ENCODE measurements around the gene FAM222A.

DNA sequence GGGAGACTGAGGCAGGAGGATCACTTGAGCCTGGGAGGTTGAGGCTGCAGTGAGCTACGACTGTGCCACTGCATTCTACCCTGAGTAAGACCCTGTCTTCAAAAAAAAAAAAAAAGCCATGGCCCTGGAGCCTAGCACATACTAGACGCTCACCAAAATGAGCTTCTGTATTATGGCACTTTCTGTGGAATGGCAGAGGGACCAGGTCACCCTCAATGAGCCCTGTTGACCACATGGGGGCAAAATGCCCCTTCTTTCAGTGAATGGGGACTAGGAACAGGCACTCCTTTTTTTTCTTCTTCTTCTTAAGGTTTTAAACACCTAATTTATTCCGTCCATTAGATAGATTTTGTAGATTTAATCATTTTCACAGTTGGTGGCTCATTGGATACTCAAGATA is 50.5 kb downstream of the FAM222A start:
- TF ChIP-seq, protein P1, sequence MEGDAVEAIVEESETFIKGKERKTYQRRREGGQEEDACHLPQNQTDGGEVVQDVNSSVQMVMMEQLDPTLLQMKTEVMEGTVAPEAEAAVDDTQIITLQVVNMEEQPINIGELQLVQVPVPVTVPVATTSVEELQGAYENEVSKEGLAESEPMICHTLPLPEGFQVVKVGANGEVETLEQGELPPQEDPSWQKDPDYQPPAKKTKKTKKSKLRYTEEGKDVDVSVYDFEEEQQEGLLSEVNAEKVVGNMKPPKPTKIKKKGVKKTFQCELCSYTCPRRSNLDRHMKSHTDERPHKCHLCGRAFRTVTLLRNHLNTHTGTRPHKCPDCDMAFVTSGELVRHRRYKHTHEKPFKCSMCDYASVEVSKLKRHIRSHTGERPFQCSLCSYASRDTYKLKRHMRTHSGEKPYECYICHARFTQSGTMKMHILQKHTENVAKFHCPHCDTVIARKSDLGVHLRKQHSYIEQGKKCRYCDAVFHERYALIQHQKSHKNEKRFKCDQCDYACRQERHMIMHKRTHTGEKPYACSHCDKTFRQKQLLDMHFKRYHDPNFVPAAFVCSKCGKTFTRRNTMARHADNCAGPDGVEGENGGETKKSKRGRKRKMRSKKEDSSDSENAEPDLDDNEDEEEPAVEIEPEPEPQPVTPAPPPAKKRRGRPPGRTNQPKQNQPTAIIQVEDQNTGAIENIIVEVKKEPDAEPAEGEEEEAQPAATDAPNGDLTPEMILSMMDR (IDR thresholded peaks at IDR 0.05) = no peak
- TF ChIP-seq POLR2AphosphoS5 (IDR thresholded peaks at IDR 0.05) (no peak), POLR2A (IDR thresholded peaks at IDR 0.05) (no peak), EP300 (IDR thresholded peaks at IDR 0.05) (no peak)
